OCI-LY3 (cell line): Measurements from ENCODE around the gene CCDC80.

Experiments used
- CTCF ChIP-seq: fragments of 200-600, 300-600 bp; sonication (generic); IDR thresholded peaks from 2 replicates; pipeline ENCODE4 v1.5.1; 2014; ENCODE audit warnings: antibody characterized with exemption, low read length, low read depth
- EZH2phosphoT487 ChIP-seq: fragments of 200-600 bp; shearing (Covaris generic); IDR thresholded peaks from 2 replicates; pipeline ENCODE4 v1.6.1; 2018; ENCODE audit warnings: antibody characterized with exemption, mixed run types, low read depth

- TF ChIP-seq CTCF, result no peak
- no peak for TF ChIP-seq EZH2phosphoT487
These were observed 47.9 kb upstream of the CCDC80 start for GRCh38 chr3:112688819-112689218.
